Stomach (tissue), 9 donors: Measurements from ENCODE around the gene TTYH1. TPM values are rescaled to one million over a fixed set of nuclear protein-coding genes. Genes with fewer than 3 reads are reported as not detected.

Source experiments
- DNase-seq, 2 donors: peaks; one replicate each; pipeline versions ENCODE4 v3.0.0 to v3.0.0-alpha.2; 2013 to 2019
- H3K27ac ChIP-seq, 5 donors: fragments of 200-600 bp in 4 of 5; sonication (generic) in 4 of 5; one replicate each; pipeline ENCODE4 v1.5.1; 2013 to 2019; ENCODE audit warnings: mild to moderate bottlenecking in 1 of 5, moderate library complexity in 1 of 5
- H3K27me3 ChIP-seq, 3 donors: fragments of 200-600 bp; sonication (generic); one replicate each; pipeline ENCODE4 v1.5.1; 2017 to 2019; ENCODE audit warnings: mixed run types in 1 of 3
- H3K36me3 ChIP-seq, 4 donors: fragments of 200-600 bp; sonication (generic); 1 replicate in 3 of 4; 2 replicates in 1 of 4; pipeline ENCODE4 v1.5.1; 2016 to 2019
- H3K4me1 ChIP-seq, 4 donors: fragments of 200-600 bp; sonication (generic); one replicate each; pipeline ENCODE4 v1.5.1; 2016 to 2019
- H3K4me3 ChIP-seq, 4 donors: fragments of 200-600 bp; sonication (generic) in 3 of 4; one replicate each; pipeline ENCODE4 v1.5.1; 2016 to 2019; ENCODE audit warnings: mild to moderate bottlenecking in 1 of 4
- H3K9me3 ChIP-seq, 4 donors: fragments of 200-600 bp; sonication (generic); one replicate each; pipeline ENCODE4 v1.5.1; 2016 to 2019
- CTCF ChIP-seq, 7 experiments: fragments of 450-650 bp in 4 of 7; fragments of 200-600 bp in 3 of 7; sonication (generic) in 3 of 7; IDR thresholded peaks; one replicate each; pipeline ENCODE4 v1.5.1; 2016 to 2019; ENCODE audit warnings: antibody characterized with exemption in 7 of 7, control low read depth in 2 of 7, mild to moderate bottlenecking in 1 of 7
- EP300 ChIP-seq: sonication (generic); formaldehyde crosslinking; IDR thresholded peaks from one replicate; pipeline ENCODE4 v1.6.1; 2017; ENCODE audit warnings: antibody characterized with exemption
- POLR2A ChIP-seq, 4 donors: fragments of 450-650 bp; IDR thresholded peaks; one replicate each; pipeline ENCODE4 v1.6.1; 2016; ENCODE audit warnings: antibody characterized with exemption in 4 of 4, control low read depth in 2 of 4, mild to moderate bottlenecking in 1 of 4, moderate library complexity in 1 of 4
- POLR2AphosphoS5 ChIP-seq, 3 donors: sonication (generic); formaldehyde crosslinking; IDR thresholded peaks; one replicate each; pipeline ENCODE4 v1.6.1; 2016; ENCODE audit warnings: antibody characterized with exemption in 3 of 3
- WGBS, 5 donors: extraction: QIAGEN DNeasy Blood & Tissue Kit in 3 of 5; methylation state at CpG; one replicate each; pipeline versions ENCODE4 v1.1.5 to v1.1.7; 2013 to 2018; 5-methylcytosine and 5-hydroxymethylcytosine counted together
- intact Hi-C: fragments of 100-400 bp; cut with DNase I; formaldehyde crosslinking; loops from one replicate; pipeline ENCODE4 v1.15.1; 2023; ENCODE audit warnings: low total_unique reads
- polyA plus RNA-seq, 3 donors: library from polyadenylated mRNA; stranded (reverse); fragments of 200-250 nt; gene quantifications; one replicate each; pipeline ENCODE4 v1.2.3, GENCODE V29; 2013
- small RNA-seq, 4 donors: library from RNA; depleted of rRNA; stranded (forward); fragments of <200 nt; gene quantifications; one replicate each; pipeline ENCODE3, GENCODE V24; 2016
- total RNA-seq, 5 donors: library from RNA; depleted of rRNA; stranded (reverse); fragments of >200 nt; gene quantifications; one replicate each; pipeline versions ENCODE4 v1.1.0 to v1.2.3, GENCODE V29; 2014 to 2016
- donor health status: healthy with polysubstance abuse.
- donor health status: Bipolar disorder and iron deficiency.
- donor health status: healthy.

The TTYH1 gene
- total and polyA plus RNA-seq, 8 donors = 0.12 to 12.9 (median 2.3) TPM; not detected in 3

DNA sequence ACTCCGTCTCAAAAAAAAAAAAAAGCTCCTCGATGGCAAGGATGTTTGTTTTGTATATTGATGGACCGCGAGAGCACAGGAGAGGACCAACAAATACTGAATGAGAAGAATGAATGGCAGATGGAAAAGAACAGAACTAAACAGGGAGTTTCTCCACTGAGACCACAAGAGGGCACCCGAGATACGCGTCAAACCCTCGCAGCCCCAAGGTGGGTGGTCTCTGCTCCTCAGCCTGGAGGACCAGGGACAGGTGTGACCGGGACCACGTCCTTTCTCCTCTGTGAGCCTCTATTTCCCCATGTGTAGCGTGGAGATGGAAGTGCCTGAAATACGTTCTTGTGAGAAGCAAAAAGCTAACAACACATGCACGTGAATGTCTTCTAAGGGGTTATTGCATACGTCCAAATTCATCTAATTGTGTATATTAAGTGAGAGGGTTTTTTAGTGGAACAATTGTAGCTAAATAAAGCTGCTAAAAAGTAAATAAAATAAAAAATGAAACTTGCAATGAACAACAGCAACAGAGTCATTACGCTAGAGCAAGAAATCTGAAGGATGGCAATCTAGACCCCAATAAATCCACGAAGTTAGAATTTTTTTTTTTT lies 66.2 kb downstream of the TTYH1 start:
- intact Hi-C loops = loop anchor here (10.0 kb wide), 1 partner anchor 193 kb away; no protein-coding TSS in a partner anchor
- H3K27ac ChIP-seq = no peak overlapping the region
- peak in 1 of 2 donors; percentile 80 for DNase-seq
- H3K4me1 ChIP-seq = peaks cover 0 to 15% (median 4%) of the 10 kb centered on the region in 4 donors
- H3K36me3 ChIP-seq = no peaks in the 10 kb centered on the region
- H3K4me3 ChIP-seq = no peak overlapping the region
- TF ChIP-seq CTCF (IDR thresholded peaks at IDR 0.05) = peak in 4 of 7 experiments; percentile 29 to 50 (median 32)
- TF ChIP-seq POLR2AphosphoS5 (IDR thresholded peaks at IDR 0.05) = no peak
- no peak for TF ChIP-seq POLR2A (IDR thresholded peaks at IDR 0.05)
- no peak for TF ChIP-seq EP300
- H3K27me3 ChIP-seq = peaks cover 0 to 68% (median 8%) of the 10 kb centered on the region in 3 donors
- 9 to 11% (median 11%) methylated on average over 16 of the region's 16 CpGs for WGBS, 5 donors
- no peaks in the 10 kb centered on the region for H3K9me3 ChIP-seq

DNA sequence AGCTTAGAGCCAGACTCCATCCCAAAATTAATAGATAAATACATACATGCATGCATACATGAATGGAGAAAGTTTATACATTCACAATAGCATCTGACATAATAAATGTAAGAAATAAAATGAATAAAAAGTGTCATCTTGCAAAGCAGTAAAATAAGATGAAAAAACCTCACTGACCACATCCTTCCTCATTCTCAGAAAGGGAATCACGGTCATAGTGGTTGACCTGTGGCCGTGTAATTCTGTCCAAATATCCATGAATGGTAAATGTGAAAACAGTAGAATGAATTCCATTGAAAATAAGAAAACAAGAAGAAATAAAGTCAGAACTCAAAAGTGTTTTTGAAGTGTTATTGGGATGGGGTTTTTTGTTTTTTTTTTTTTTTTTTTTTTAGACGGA lies 67.6 kb downstream of the TTYH1 start:
- Histone ChIP-seq H3K9me3 (no peaks in the 10 kb centered on the region), H3K4me1 (peaks cover 0 to 15% (median 4%) of the 10 kb centered on the region in 4 donors), H3K4me3 (no peak overlapping the region), H3K27me3 (peaks cover 0 to 56% (median 8%) of the 10 kb centered on the region in 3 donors), H3K27ac (no peak overlapping the region), H3K36me3 (no peaks in the 10 kb centered on the region)
- TF ChIP-seq POLR2AphosphoS5 (IDR thresholded peaks at IDR 0.05) (no peak), POLR2A (IDR thresholded peaks at IDR 0.05) (no peak), EP300 (no peak), CTCF (IDR thresholded peaks at IDR 0.05) (no peak)
- DNase-seq = no peak
- intact Hi-C loops = loop anchor here (10.0 kb wide), 1 partner anchor 192 kb away; no protein-coding TSS in a partner anchor
- WGBS, 5 donors = 62 to 70% (median 69%) methylated on average over 3 of the region's 3 CpGs

- Histone ChIP-seq H3K9me3 (no peaks in the 10 kb centered on the region), H3K4me3 (no peak overlapping the region), H3K27ac (no peak overlapping the region), H3K4me1 (peaks cover 0 to 11% (median 2%) of the 10 kb centered on the region in 4 donors), H3K27me3 (peaks cover 0 to 44% (median 8%) of the 10 kb centered on the region in 3 donors), H3K36me3 (no peaks in the 10 kb centered on the region)
- no peak for DNase-seq
- intact Hi-C loops = loop anchor here (10.0 kb wide), 1 partner anchor 190 kb away; no protein-coding TSS in a partner anchor
- WGBS, 5 donors = 75 to 81% (median 79%) methylated on average over 10 of the region's 10 CpGs
- TF ChIP-seq CTCF (IDR thresholded peaks at IDR 0.05) = no peak
- TF ChIP-seq POLR2AphosphoS5 (IDR thresholded peaks at IDR 0.05) = no peak
- no peak for TF ChIP-seq POLR2A (IDR thresholded peaks at IDR 0.05)
- no peak for TF ChIP-seq EP300
Observed at GRCh38 chr19:54484451-54484850, 69.2 kb downstream of the TTYH1 start.

GRCh38 chr19:54485851-54486250 lies 70.6 kb downstream of the TTYH1 start:
- peaks cover 0 to 38% (median 8%) of the 10 kb centered on the region in 3 donors for H3K27me3 ChIP-seq
- H3K9me3 ChIP-seq = no peaks in the 10 kb centered on the region
- no peak for TF ChIP-seq CTCF (IDR thresholded peaks at IDR 0.05)
- no peak for TF ChIP-seq EP300
- TF ChIP-seq POLR2AphosphoS5 (IDR thresholded peaks at IDR 0.05) = no peak
- TF ChIP-seq POLR2A (IDR thresholded peaks at IDR 0.05) = no peak
- intact Hi-C loops = loop anchor here (10.0 kb wide), 1 partner anchor 189 kb away; no protein-coding TSS in a partner anchor
- peaks cover 0 to 6% (median 2%) of the 10 kb centered on the region in 4 donors for H3K4me1 ChIP-seq
- no peak overlapping the region for H3K4me3 ChIP-seq
- H3K27ac ChIP-seq = no peak overlapping the region
- WGBS, 5 donors = 33 to 69% (median 66%) methylated on average over 2 to 5 of the region's 5 CpGs
- no peaks in the 10 kb centered on the region for H3K36me3 ChIP-seq
- DNase-seq = no peak

Small RNAs within 50 kb of the gene (small RNA-seq; reads per million reads assigned to genes)
- 0 reads per million in 4 donors for gene AC245884.3

Other genes with a start within 250 kb of the TTYH1 start
- 10 to 100 TPM; 28.0 to 99.5 (median 47.1) TPM for gene TMC4, start 242.3 kb upstream of the TTYH1 start, total RNA-seq
- gene TMC4, start 242.3 kb upstream of the TTYH1 start, polyA plus RNA-seq = 10 to 100 TPM; 33.4 to 49.8 (median 39.3) TPM
- 1,000 to 10,000 TPM in 1 of 5 donors, 100 to 1,000 TPM in 1, 10 to 100 TPM in 3; 22.0 to 1,215 (median 95.1) TPM for gene MBOAT7, start 225.9 kb upstream of the TTYH1 start, total RNA-seq
- 10 to 100 TPM; 14.1 to 20.6 (median 19.1) TPM for gene MBOAT7, start 225.9 kb upstream of the TTYH1 start, polyA plus RNA-seq
- 100 to 1,000 TPM in 1 of 5 donors, 10 to 100 TPM in 4; 25.5 to 147 (median 34.5) TPM for gene TSEN34, start 224.2 kb upstream of the TTYH1 start, total RNA-seq
- 10 to 100 TPM; 35.3 to 54.1 (median 45.1) TPM for gene TSEN34, start 224.2 kb upstream of the TTYH1 start, polyA plus RNA-seq
- gene RPS9, start 214.6 kb upstream of the TTYH1 start, total RNA-seq = 1,000 to 10,000 TPM in 4 of 5 donors, 100 to 1,000 TPM in 1; 634 to 2,012 (median 1,471) TPM
- gene RPS9, start 214.6 kb upstream of the TTYH1 start, polyA plus RNA-seq = 1,000 to 10,000 TPM; 4,159 to 5,346 (median 4,356) TPM
- 10 to 100 TPM in 1 of 5 donors, 1 to 10 TPM in 2, under 1 TPM in 1, not detected in 1; 0.89 to 74.7 (median 2.4) TPM for gene LILRB3, start 192.5 kb upstream of the TTYH1 start, total RNA-seq
- 1 to 10 TPM; 1.7 to 3.0 (median 2.5) TPM for gene LILRB3, start 192.5 kb upstream of the TTYH1 start, polyA plus RNA-seq
- 1 to 10 TPM in 2 of 5 donors, under 1 TPM in 2, not detected in 1; 0.37 to 3.8 (median 1.4) TPM for gene LILRA6, start 172.7 kb upstream of the TTYH1 start, total RNA-seq
- gene LILRA6, start 172.7 kb upstream of the TTYH1 start, polyA plus RNA-seq = 1 to 10 TPM in 1 of 3 donors, under 1 TPM in 2; 0.20 to 1.8 (median 0.81) TPM
- 10 to 100 TPM in 1 of 5 donors, 1 to 10 TPM in 3, not detected in 1; 2.8 to 40.8 (median 5.0) TPM for gene LILRB5, start 158.2 kb upstream of the TTYH1 start, total RNA-seq
- 1 to 10 TPM in 2 of 3 donors, under 1 TPM in 1; 0.28 to 3.4 (median 3.0) TPM for gene LILRB5, start 158.2 kb upstream of the TTYH1 start, polyA plus RNA-seq
- gene LILRB2, start 134.4 kb upstream of the TTYH1 start, total RNA-seq = 1 to 10 TPM in 3 of 5 donors, under 1 TPM in 1, not detected in 1; 0.87 to 2.2 (median 1.2) TPM
- 1 to 10 TPM; 1.1 to 2.0 (median 1.2) TPM for gene LILRB2, start 134.4 kb upstream of the TTYH1 start, polyA plus RNA-seq
- 1 to 10 TPM in 3 of 5 donors, not detected in 2; 2.6 to 8.5 (median 2.9) TPM for gene LILRA5, start 102.3 kb upstream of the TTYH1 start, total RNA-seq
- gene LILRA5, start 102.3 kb upstream of the TTYH1 start, polyA plus RNA-seq = 1 to 10 TPM; 1.1 to 2.9 (median 1.2) TPM
- not detected for gene LILRA4, start 76.3 kb upstream of the TTYH1 start, total RNA-seq
- not detected for gene LILRA4, start 76.3 kb upstream of the TTYH1 start, polyA plus RNA-seq
- gene LAIR1, start 50.5 kb upstream of the TTYH1 start, total RNA-seq = 1 to 10 TPM in 4 of 5 donors, under 1 TPM in 1; 0.87 to 9.1 (median 1.3) TPM
- gene LAIR1, start 50.5 kb upstream of the TTYH1 start, polyA plus RNA-seq = 1 to 10 TPM; 4.1 to 6.1 (median 5.4) TPM
- 100 to 1,000 TPM in 4 of 5 donors, 10 to 100 TPM in 1; 61.3 to 464 (median 222) TPM for gene LENG8, start 33.7 kb downstream of the TTYH1 start, total RNA-seq
- gene LENG8, start 33.7 kb downstream of the TTYH1 start, polyA plus RNA-seq = 10 to 100 TPM; 37.4 to 99.0 (median 89.0) TPM
- 10 to 100 TPM in 2 of 5 donors, 1 to 10 TPM in 3; 1.3 to 14.5 (median 3.5) TPM for gene LENG9, start 48.3 kb downstream of the TTYH1 start, total RNA-seq
- 1 to 10 TPM; 6.9 to 7.8 (median 7.3) TPM for gene LENG9, start 48.3 kb downstream of the TTYH1 start, polyA plus RNA-seq
- 100 to 1,000 TPM in 1 of 5 donors, 10 to 100 TPM in 2, under 1 TPM in 1, not detected in 1; 0.89 to 699 (median 32.8) TPM for gene CDC42EP5, start 57.8 kb downstream of the TTYH1 start, total RNA-seq
- gene CDC42EP5, start 57.8 kb downstream of the TTYH1 start, polyA plus RNA-seq = 10 to 100 TPM; 24.8 to 48.6 (median 28.3) TPM
- gene LAIR2, start 87.4 kb downstream of the TTYH1 start, total RNA-seq = not detected
- gene LAIR2, start 87.4 kb downstream of the TTYH1 start, polyA plus RNA-seq = under 1 TPM in 1 of 3 donors, not detected in 2; 0.30 TPM
- gene LILRA2, start 158.3 kb downstream of the TTYH1 start, total RNA-seq = 1 to 10 TPM in 2 of 5 donors, under 1 TPM in 1, not detected in 2; 0.37 to 7.8 (median 2.3) TPM
- gene LILRA2, start 158.3 kb downstream of the TTYH1 start, polyA plus RNA-seq = 1 to 10 TPM in 1 of 3 donors, under 1 TPM in 2; 0.20 to 2.1 (median 0.61) TPM
- gene LILRA1, start 178.2 kb downstream of the TTYH1 start, total RNA-seq = not detected
- gene LILRA1, start 178.2 kb downstream of the TTYH1 start, polyA plus RNA-seq = under 1 TPM; 0.25 to 0.62 (median 0.31) TPM
- gene LILRB1, start 215.0 kb downstream of the TTYH1 start, total RNA-seq = 10 to 100 TPM in 1 of 5 donors, 1 to 10 TPM in 2, under 1 TPM in 1, not detected in 1; 0.37 to 50.8 (median 2.7) TPM
- 1 to 10 TPM in 2 of 3 donors, under 1 TPM in 1; 0.63 to 2.0 (median 1.2) TPM for gene LILRB1, start 215.0 kb downstream of the TTYH1 start, polyA plus RNA-seq
- gene LILRB4, start 247.5 kb downstream of the TTYH1 start, total RNA-seq = 10 to 100 TPM in 1 of 5 donors, under 1 TPM in 2, not detected in 2; 0.73 to 12.2 (median 0.87) TPM
- gene LILRB4, start 247.5 kb downstream of the TTYH1 start, polyA plus RNA-seq = 1 to 10 TPM in 1 of 3 donors, under 1 TPM in 2; 0.61 to 1.8 (median 0.95) TPM